GM12864 (cell line): ENCODE measurements around the gene CTSW.

Source experiments
- DNase-seq: peaks from one replicate; pipeline ENCODE4 v3.0.0-alpha.2; 2011; ENCODE audit warnings: low read depth
- H3K4me3 ChIP-seq: 2 replicates; pipeline ENCODE4 v1.5.1; 2011; ENCODE audit warnings: mild to moderate bottlenecking, low read depth, low read length, control low read depth
- CTCF ChIP-seq: IDR thresholded peaks from 2 replicates; pipeline ENCODE4 v1.5.1; 2011; ENCODE audit warnings: low read depth, mild to moderate bottlenecking, moderate library complexity, low read length, control low read depth, inconsistent platforms; ENCODE audit errors: missing control alignments

CTSW gene

DNA sequence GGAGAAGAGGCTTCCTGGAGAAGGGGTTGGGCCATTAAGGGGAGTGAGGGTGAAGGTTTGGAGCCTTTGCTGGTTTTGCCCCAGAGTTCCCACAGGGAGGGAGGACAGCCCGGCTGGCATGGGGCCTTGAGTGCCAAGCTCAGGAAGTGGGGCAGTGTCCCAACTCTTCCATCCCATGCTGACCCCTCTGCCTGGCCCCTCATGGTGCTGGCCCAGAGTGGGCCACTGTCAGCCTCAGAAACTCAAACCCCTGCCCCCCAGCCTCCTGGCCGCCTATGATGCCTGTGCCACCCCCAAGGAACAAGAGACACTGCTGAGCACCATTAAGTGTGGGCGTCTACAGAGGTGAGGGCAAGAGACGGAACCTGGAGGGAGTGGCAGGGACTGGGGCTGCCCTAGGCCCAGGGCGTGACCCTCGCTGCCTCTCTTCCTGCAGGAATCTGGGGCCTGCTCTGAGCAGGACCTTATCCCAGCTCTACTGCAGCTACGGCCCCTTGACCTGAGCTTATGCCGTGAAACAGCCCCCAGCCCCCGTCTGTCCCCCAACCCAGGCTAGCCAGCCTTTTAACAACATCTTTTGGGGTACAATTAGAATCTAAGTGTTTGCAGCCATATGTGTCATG lies 14.0 kb upstream of the CTSW start:
- no peak overlapping the region for H3K4me3 ChIP-seq
- DNase-seq: no peak
- TF ChIP-seq CTCF: no peak

- no peak for DNase-seq
- H3K4me3 ChIP-seq: no peak overlapping the region
- no peak for TF ChIP-seq CTCF
Observed at GRCh38 chr11:65866509-65867283, 12.9 kb upstream of the CTSW start.

GRCh38 chr11:65867284-65868071 lies 12.2 kb upstream of the CTSW start:
- H3K4me3 ChIP-seq: no peak overlapping the region
- no peak for TF ChIP-seq CTCF
- no peak for DNase-seq

GRCh38 chr11:65868076-65868667 lies 11.5 kb upstream of the CTSW start:
- no peak overlapping the region for H3K4me3 ChIP-seq
- DNase-seq: no peak
- no peak for TF ChIP-seq CTCF

DNA sequence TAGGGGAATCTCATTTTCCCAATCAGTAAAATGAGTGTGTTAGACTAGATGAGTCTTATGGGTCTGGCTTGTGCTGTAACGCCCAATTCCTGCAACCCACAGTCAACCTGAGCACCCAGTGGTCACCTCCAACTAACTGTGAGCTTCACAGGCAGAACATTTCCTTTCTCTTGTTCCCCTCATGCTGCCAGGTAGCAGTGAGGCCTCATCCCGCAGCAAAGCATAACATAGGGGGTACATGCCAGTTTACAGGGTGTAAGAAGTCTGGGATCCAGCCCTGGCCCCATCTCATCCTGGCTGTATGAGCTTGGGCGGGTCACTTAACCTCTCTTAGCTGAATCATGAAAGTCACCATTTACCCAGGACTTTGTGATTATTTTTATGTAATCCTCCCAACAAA lies 10.7 kb upstream of the CTSW start:
- DNase-seq: no peak
- TF ChIP-seq CTCF: no peak
- no peak overlapping the region for H3K4me3 ChIP-seq

GRCh38 chr11:65869643-65870306 lies 9.9 kb upstream of the CTSW start:
- no peak overlapping the region for H3K4me3 ChIP-seq
- no peak for DNase-seq

More at GRCh38 chr11:65869643-65870306, 9.9 kb upstream of the CTSW start:
- no peak for TF ChIP-seq CTCF
